Panc1 (cell line): ENCODE results near the gene MRPL48. TPM values are rescaled to one million over a fixed set of nuclear protein-coding genes. Genes with fewer than 3 reads are reported as not detected.

Source experiments
- ATAC-seq: fragments of 200-7000 bp; cut with Tn5 transposase; 2 replicates; pipeline ENCODE4 v1.9.1; 2020; ENCODE audit warnings: mild to moderate bottlenecking, moderate library complexity
- BruUV-seq: library from RNA; stranded (reverse); fragments of 400-500 nt; replicated peaks from 2 replicates; lab custom pipeline; 2021; lab: Mats Ljungman, UMichigan
- CTCF ChIA-PET: fragments of 300-600 bp; sonication (Branson Sonifier 250); formaldehyde crosslinking; loops from one replicate; lab custom pipeline; 2022; ENCODE audit warnings: antibody characterized with exemption; lab: Charles Lee
- POLR2A ChIA-PET: fragments of 300-600 bp; sonication (Branson Sonifier 250); formaldehyde crosslinking; loops from one replicate; lab custom pipeline; 2022; ENCODE audit warnings: antibody characterized with exemption; lab: Charles Lee
- DNase-seq: peaks from one replicate; pipeline ENCODE4 v3.0.0-alpha.2; 2010; ENCODE audit warnings: low read depth, low spot score
- H3K27ac ChIP-seq: 2 replicates; pipeline ENCODE4 v1.5.1; 2011; ENCODE audit warnings: mild to moderate bottlenecking, low read length, inconsistent platforms
- H3K27me3 ChIP-seq: fragments of 200-500 bp; sonication (Bioruptor generic); 2 replicates; pipeline ENCODE4 v1.6.0; 2014; ENCODE audit warnings: low read length, inconsistent platforms; ENCODE audit not compliant: control insufficient read depth, insufficient read depth
- H3K36me3 ChIP-seq: fragments of 200-500 bp; sonication (Bioruptor generic); 2 replicates; pipeline ENCODE4 v1.5.1; 2014; ENCODE audit warnings: inconsistent platforms, mild to moderate bottlenecking, low read length, moderate library complexity; ENCODE audit not compliant: control insufficient read depth, insufficient read depth
- H3K4me1 ChIP-seq: 2 replicates; pipeline ENCODE4 v1.5.1; 2011; ENCODE audit warnings: inconsistent platforms, mild to moderate bottlenecking, low read length, moderate library complexity; ENCODE audit not compliant: control insufficient read depth, insufficient read depth
- H3K4me3 ChIP-seq, 2 experiments: 2 replicates each; pipeline ENCODE4 v1.5.1; 2011 to 2012; ENCODE audit warnings: low read depth in 2 of 2, low read length in 2 of 2, mild to moderate bottlenecking in 2 of 2, inconsistent platforms in 1 of 2, moderate library complexity in 1 of 2
- H3K9me3 ChIP-seq: fragments of 200-500 bp; sonication (Bioruptor generic); 2 replicates; pipeline ENCODE4 v1.5.1; 2014; ENCODE audit warnings: low read depth, mild to moderate bottlenecking, inconsistent platforms, low read length, moderate library complexity; ENCODE audit not compliant: control insufficient read depth, insufficient read depth
- POLR2AphosphoS5 ChIP-seq: IDR thresholded peaks from 2 replicates; pipeline ENCODE4 v1.6.1; 2012; ENCODE audit warnings: mild to moderate bottlenecking, low read depth, low read length, moderate library complexity
- SIN3A ChIP-seq: IDR thresholded peaks from 2 replicates; pipeline ENCODE4 v1.6.1; 2012; ENCODE audit warnings: low read depth, mild to moderate bottlenecking, low read length, moderate library complexity, borderline replicate concordance; ENCODE audit not compliant: insufficient read depth
- TCF7L2 ChIP-seq: IDR thresholded peaks from 2 replicates; pipeline ENCODE4 v1.6.1; 2011; ENCODE audit warnings: mild to moderate bottlenecking, low read depth, low read length, inconsistent platforms
- in situ Hi-C: cut with HindIII; loops from 2 replicates; pipeline ENCODE4 v1.10.0; 2016; ENCODE audit warnings: low sequenced_read_pairs, low pct_unique_long_range_greater_than_20kb
- intact Hi-C: fragments of 100-400 bp; cut with micrococcal nuclease; formaldehyde crosslinking; loops from one replicate; pipeline ENCODE4 v1.10.0; 2022; ENCODE audit not compliant: unreplicated experiment
- total RNA-seq: library from RNA; stranded (reverse); gene quantifications from one replicate; pipeline ENCODE4 v1.2.1, GENCODE V29; 2021; ENCODE audit not compliant: unreplicated experiment
- TF ChIP-seq, protein P1 (sequence below): fragments of 450-650 bp; IDR thresholded peaks from 2 replicates; pipeline ENCODE4 v1.5.1; 2017; ENCODE audit warnings: mild to moderate bottlenecking
- TF ChIP-seq, protein P2 (sequence below), 2 experiments: IDR thresholded peaks; 2 replicates each; pipeline ENCODE4 v1.6.1; 2011 to 2012; ENCODE audit warnings: low read depth in 2 of 2, control low read depth in 1 of 2, low read length in 1 of 2, mild to moderate bottlenecking in 1 of 2, moderate library complexity in 1 of 2; ENCODE audit not compliant: insufficient read depth in 1 of 2

Gene MRPL48
- total RNA-seq, 1 experiment from 2014 or later = 42.0 TPM

- H3K9me3 ChIP-seq = no peaks in the 10 kb centered on the region
- no peak overlapping the region for H3K4me3 ChIP-seq
- POLR2A ChIA-PET = no interaction called here
- CTCF ChIA-PET = no interaction called here
- H3K27ac ChIP-seq = no peak overlapping the region
- in situ Hi-C loops (no loop called here), intact Hi-C loops (no loop called here)
- H3K4me1 ChIP-seq = no peaks in the 10 kb centered on the region
- ATAC-seq = no peak
- no peaks in the 10 kb centered on the region for H3K36me3 ChIP-seq
- no TSS peak for BruUV-seq
- DNase-seq = no peak
- no peak for TF ChIP-seq POLR2AphosphoS5
- TF ChIP-seq SIN3A = no peak
- TF ChIP-seq TCF7L2 = no peak
- TF ChIP-seq, protein P1, sequence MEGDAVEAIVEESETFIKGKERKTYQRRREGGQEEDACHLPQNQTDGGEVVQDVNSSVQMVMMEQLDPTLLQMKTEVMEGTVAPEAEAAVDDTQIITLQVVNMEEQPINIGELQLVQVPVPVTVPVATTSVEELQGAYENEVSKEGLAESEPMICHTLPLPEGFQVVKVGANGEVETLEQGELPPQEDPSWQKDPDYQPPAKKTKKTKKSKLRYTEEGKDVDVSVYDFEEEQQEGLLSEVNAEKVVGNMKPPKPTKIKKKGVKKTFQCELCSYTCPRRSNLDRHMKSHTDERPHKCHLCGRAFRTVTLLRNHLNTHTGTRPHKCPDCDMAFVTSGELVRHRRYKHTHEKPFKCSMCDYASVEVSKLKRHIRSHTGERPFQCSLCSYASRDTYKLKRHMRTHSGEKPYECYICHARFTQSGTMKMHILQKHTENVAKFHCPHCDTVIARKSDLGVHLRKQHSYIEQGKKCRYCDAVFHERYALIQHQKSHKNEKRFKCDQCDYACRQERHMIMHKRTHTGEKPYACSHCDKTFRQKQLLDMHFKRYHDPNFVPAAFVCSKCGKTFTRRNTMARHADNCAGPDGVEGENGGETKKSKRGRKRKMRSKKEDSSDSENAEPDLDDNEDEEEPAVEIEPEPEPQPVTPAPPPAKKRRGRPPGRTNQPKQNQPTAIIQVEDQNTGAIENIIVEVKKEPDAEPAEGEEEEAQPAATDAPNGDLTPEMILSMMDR = no peak
- TF ChIP-seq, protein P2, sequence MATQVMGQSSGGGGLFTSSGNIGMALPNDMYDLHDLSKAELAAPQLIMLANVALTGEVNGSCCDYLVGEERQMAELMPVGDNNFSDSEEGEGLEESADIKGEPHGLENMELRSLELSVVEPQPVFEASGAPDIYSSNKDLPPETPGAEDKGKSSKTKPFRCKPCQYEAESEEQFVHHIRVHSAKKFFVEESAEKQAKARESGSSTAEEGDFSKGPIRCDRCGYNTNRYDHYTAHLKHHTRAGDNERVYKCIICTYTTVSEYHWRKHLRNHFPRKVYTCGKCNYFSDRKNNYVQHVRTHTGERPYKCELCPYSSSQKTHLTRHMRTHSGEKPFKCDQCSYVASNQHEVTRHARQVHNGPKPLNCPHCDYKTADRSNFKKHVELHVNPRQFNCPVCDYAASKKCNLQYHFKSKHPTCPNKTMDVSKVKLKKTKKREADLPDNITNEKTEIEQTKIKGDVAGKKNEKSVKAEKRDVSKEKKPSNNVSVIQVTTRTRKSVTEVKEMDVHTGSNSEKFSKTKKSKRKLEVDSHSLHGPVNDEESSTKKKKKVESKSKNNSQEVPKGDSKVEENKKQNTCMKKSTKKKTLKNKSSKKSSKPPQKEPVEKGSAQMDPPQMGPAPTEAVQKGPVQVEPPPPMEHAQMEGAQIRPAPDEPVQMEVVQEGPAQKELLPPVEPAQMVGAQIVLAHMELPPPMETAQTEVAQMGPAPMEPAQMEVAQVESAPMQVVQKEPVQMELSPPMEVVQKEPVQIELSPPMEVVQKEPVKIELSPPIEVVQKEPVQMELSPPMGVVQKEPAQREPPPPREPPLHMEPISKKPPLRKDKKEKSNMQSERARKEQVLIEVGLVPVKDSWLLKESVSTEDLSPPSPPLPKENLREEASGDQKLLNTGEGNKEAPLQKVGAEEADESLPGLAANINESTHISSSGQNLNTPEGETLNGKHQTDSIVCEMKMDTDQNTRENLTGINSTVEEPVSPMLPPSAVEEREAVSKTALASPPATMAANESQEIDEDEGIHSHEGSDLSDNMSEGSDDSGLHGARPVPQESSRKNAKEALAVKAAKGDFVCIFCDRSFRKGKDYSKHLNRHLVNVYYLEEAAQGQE (IDR thresholded peaks at IDR 0.05; ENCODE audit: insufficient read depth in 1 of 2, low read depth in 2 of 2, low read length in 1 of 2) = no peak
- no peaks in the 10 kb centered on the region for H3K27me3 ChIP-seq
These were observed 125.8 kb downstream of the MRPL48 start for GRCh38 chr11:73913472-73913871.

GRCh38 chr11:73914284-73914683 is 126.6 kb downstream of the MRPL48 start:
- CTCF ChIA-PET = no interaction called here
- intact Hi-C loops = no loop called here
- no peak for DNase-seq

More at GRCh38 chr11:73914284-73914683, 126.6 kb downstream of the MRPL48 start:
- Histone ChIP-seq H3K36me3 (0 out of 2 replicates have a peak, but pooled peaks cover 2% of the 10 kb centered on the region), H3K9me3 (no peaks in the 10 kb centered on the region), H3K4me1 (no peaks in the 10 kb centered on the region), H3K27ac (no peak overlapping the region), H3K4me3 (no peak overlapping the region), H3K27me3 (no peaks in the 10 kb centered on the region)
- POLR2A ChIA-PET = no interaction called here
- no peak for ATAC-seq
- in situ Hi-C loops = no loop called here
- BruUV-seq = no TSS peak
- TF ChIP-seq, protein P2 (IDR thresholded peaks at IDR 0.05; ENCODE audit: insufficient read depth in 1 of 2, low read depth in 2 of 2, low read length in 1 of 2) = no peak
- TF ChIP-seq, protein P1 = no peak

Other genes with a start within 250 kb of the MRPL48 start
- gene FAM168A, start 189.8 kb upstream of the MRPL48 start, total RNA-seq = 62.8 TPM
- gene PLEKHB1, start 141.3 kb upstream of the MRPL48 start, total RNA-seq = 6.6 TPM
- 149 TPM for gene RAB6A, start 26.8 kb upstream of the MRPL48 start, total RNA-seq
- 155 TPM for gene COA4, start 89.0 kb downstream of the MRPL48 start, total RNA-seq
- gene PAAF1, start 89.1 kb downstream of the MRPL48 start, total RNA-seq = 22.1 TPM
- gene DNAJB13, start 163.2 kb downstream of the MRPL48 start, total RNA-seq = not detected
- 68.8 TPM for gene UCP2, start 195.0 kb downstream of the MRPL48 start, total RNA-seq
- 0.46 TPM for gene UCP3, start 221.2 kb downstream of the MRPL48 start, total RNA-seq